Activated T-helper 1 cell treated with anti-CD3 and anti-CD28 coated beads, Interleukin-12 subunit alpha, Interleukin-12 subunit beta, Interleukin-2, Interleukin-4 antibody, amounts not matched to agents 30 ng/mL and 10 ng/mL and 1 ng/mL, durations not matched to agents 14 hours and 24 hours and 36 hours (primary cell): ENCODE results near the gene NUP98. TPM values are rescaled to one million over a fixed set of nuclear protein-coding genes. Genes with fewer than 3 reads are reported as not detected.

Experiments used
- DNase-seq: peaks from one replicate; pipeline ENCODE4 v3.0.0; 2021; ENCODE audit warnings: low spot score
- H3K27ac Mint-ChIP-seq: one replicate; pipeline ENCODE4 v1.8.0; 2021; ENCODE audit warnings: mild to moderate bottlenecking, mixed read lengths
- H3K27me3 Mint-ChIP-seq: one replicate; pipeline ENCODE4 v1.8.0; 2022; ENCODE audit warnings: mild to moderate bottlenecking, moderate library complexity, mixed read lengths; ENCODE audit not compliant: insufficient read depth
- H3K36me3 Mint-ChIP-seq: one replicate; pipeline ENCODE4 v1.8.0; 2021; ENCODE audit warnings: low read depth, mixed read lengths
- H3K4me1 Mint-ChIP-seq: one replicate; pipeline ENCODE4 v1.8.0; 2021; ENCODE audit warnings: low read depth, mixed read lengths
- H3K4me3 Mint-ChIP-seq: one replicate; pipeline ENCODE4 v1.8.0; 2021; ENCODE audit warnings: mild to moderate bottlenecking, moderate library complexity, mixed read lengths
- H3K9me3 Mint-ChIP-seq: one replicate; pipeline ENCODE4 v1.8.0; 2021; ENCODE audit warnings: mixed read lengths
- intact Hi-C: fragments of 100-400 bp; cut with micrococcal nuclease; formaldehyde crosslinking; loops from one replicate; pipeline ENCODE4 v1.15.1; 2024
- total RNA-seq: library from RNA; stranded (reverse); gene quantifications from 2 replicates; pipeline ENCODE4 v1.2.3, GENCODE V29; 2022

The NUP98 gene
- total RNA-seq, 1 donor from 2014 or later = 122 TPM

DNA sequence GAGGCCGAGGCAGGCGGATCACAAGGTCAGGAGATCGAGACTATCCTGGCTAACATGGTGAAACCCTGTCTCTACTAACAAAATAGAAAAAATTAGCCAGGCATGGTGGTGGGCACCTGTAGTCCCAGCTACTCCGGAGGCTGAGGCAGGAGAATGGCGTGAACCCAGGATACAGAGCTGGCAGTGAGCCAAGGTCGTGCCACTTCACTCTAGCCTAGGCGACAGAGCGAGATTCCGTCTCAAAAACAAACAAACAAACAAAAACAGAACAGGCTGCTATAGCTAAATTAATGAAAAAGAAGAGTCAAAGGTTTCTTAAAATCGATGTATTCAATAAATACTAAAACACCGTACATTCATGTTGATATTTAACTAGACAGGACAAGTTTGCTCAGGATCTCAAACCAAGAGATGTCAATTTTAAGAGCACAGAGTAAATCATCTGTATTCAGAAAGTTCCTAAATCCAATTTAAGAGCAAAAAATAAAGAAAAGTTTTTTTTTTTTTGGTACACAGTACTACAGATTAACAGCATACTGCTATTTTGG is 59.9 kb downstream of the NUP98 start:
- peaks cover 14% of the 10 kb centered on the region for H3K4me1 Mint-ChIP-seq
- intact Hi-C loops = no loop called here
- no peaks in the 10 kb centered on the region for H3K27me3 Mint-ChIP-seq
- no peak overlapping the region for H3K27ac Mint-ChIP-seq
- no peaks in the 10 kb centered on the region for H3K9me3 Mint-ChIP-seq
- DNase-seq = no peak
- H3K4me3 Mint-ChIP-seq = no peak overlapping the region
- H3K36me3 Mint-ChIP-seq = peaks cover 52% of the 10 kb centered on the region

DNA sequence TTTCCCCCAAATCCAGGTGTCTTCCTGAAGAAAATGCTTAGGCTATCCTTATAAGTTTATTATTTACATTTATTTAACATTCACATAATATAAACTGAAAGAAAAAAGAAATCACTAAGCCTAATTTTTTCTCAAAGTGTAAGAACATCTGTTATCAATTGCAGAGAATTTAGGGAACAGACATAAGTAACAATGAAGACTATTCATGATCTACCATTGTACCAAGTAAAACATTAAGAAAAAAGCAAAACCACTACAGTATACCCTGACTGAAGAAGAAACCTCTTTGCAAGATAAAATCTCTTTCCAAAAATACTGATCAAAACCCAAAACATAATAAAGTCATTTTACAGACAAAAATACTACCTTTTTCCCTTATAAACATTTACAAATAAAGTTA is 60.5 kb downstream of the NUP98 start:
- Mint-ChIP-seq H3K27me3 (no peaks in the 10 kb centered on the region), H3K36me3 (peaks cover 51% of the 10 kb centered on the region), H3K9me3 (no peaks in the 10 kb centered on the region), H3K4me3 (no peak overlapping the region), H3K4me1 (peaks cover 17% of the 10 kb centered on the region), H3K27ac (no peak overlapping the region)
- intact Hi-C loops = no loop called here
- DNase-seq = no peak

DNA sequence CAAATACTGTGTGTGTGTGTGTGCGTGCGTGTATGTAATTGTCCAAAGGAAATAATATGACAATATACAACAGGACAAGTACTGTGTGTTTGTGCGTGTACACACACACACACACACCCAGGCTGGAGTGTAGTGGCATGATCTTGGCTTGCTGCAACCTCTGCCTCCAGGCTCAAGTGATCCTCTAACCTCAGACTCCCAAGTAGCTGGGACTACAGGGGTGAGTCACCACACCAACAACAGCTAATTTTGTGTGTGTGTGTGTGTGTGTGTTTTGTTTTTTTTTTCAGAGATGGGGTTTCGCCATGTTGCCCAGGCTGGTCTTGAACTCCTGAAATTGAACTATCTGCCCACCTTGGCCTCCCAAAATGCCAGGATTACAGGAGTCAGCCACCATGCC is 61.5 kb downstream of the NUP98 start:
- Mint-ChIP-seq H3K27me3 (no peaks in the 10 kb centered on the region), H3K36me3 (peaks cover 54% of the 10 kb centered on the region), H3K4me3 (no peak overlapping the region), H3K27ac (no peak overlapping the region), H3K4me1 (peaks cover 17% of the 10 kb centered on the region), H3K9me3 (no peaks in the 10 kb centered on the region)
- no peak for DNase-seq
- intact Hi-C loops = no loop called here

DNA sequence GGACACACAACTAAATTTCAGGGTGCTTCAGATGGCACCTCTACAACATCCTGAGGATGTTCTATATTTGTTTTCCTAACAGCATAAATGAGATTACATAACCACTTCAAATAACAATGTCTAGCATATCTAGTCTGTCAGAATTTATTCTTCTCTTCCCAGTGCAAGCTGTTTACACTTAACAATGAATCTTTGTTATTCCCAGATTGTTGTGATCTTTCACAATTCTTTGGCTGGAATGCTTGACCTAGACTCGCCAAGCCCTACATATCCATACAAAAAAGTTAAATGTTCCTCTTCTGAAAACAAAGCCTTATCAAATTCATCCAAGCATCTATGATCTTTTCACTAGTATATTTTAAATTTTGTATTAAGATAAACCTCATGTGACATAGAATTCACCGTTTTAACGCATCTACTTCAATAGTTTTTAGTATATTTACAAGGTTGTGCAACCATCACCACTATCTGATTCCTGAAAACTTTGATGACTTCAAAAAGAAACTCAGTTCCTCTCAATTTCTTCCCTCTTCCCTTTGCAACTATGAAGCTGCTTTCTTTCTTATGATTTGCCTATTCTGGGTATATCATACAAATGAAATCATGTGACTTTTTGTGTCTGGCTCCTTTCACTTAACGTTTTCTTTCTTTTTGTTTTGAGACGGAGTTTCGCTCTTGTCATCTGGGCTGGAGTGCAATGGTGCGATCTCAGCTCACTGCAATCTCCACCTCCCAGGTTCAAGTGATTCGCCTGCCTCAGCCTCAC is 64.5 kb downstream of the NUP98 start:
- Mint-ChIP-seq H3K27me3 (no peaks in the 10 kb centered on the region), H3K9me3 (no peaks in the 10 kb centered on the region), H3K36me3 (peaks cover 58% of the 10 kb centered on the region), H3K27ac (peak overlapping the region; percentile 27), H3K4me1 (peaks cover 22% of the 10 kb centered on the region), H3K4me3 (no peak overlapping the region)
- no peak for DNase-seq
- intact Hi-C loops = no loop called here

DNA sequence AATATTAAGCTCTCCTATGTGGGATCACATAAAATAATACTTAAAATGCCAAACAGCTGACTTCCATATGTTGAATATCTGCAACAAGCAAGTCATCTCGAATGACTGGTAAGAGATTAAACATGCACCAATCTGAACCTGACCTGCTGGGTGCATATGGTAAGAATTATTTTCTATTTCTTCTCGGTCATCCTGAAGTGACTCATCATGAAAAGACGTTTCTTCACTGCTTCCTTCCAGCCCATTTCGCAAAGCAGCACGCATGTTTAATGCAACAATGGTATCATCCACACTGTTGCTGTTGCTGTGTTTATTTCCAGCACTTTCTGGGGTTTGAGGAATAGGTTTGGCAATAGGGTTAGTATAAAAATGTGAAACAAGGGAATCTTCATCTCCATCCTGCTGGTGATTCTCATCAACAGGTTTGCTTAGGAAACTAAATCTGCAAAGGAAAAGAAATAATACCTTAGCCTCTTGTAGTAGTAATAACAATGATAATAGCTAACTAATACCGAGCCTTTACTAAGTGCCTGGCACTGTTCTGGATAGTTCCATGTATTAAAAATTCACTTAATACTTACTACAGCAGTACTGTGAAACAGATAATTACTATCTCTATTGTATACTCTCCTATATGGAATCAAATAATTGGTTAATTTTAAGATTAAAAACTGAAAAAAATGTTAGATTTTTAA is 74.2 kb downstream of the NUP98 start:
- intact Hi-C loops = loop anchor here (5.0 kb wide), 1 partner anchor 39 kb away; no protein-coding TSS in a partner anchor
- H3K36me3 Mint-ChIP-seq = peaks cover 61% of the 10 kb centered on the region
- no peak for DNase-seq
- no peaks in the 10 kb centered on the region for H3K9me3 Mint-ChIP-seq
- peaks cover 6% of the 10 kb centered on the region for H3K4me1 Mint-ChIP-seq
- no peak overlapping the region for H3K4me3 Mint-ChIP-seq
- no peak overlapping the region for H3K27ac Mint-ChIP-seq
- no peaks in the 10 kb centered on the region for H3K27me3 Mint-ChIP-seq

DNA sequence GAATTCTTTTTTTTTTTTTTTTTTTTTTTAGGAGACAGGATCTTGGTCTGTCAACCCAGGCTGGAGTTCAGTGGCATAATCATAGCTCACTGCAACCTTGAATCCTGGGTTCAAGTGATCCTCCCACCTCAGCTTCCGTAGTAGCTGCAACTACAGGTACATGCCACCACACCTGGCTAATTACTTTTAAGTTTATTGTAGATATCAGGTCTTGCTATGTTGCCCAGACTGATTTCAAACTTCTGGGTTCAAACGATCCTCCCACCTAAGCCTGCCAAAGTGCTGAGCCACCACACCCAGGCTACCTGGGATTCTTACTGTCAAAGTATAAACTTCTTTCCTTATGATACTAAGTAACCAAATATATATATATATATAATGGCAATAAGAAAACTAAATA is 75.3 kb downstream of the NUP98 start:
- no peak overlapping the region for H3K4me3 Mint-ChIP-seq
- intact Hi-C loops = loop anchor here (5.0 kb wide), 1 partner anchor 40 kb away; no protein-coding TSS in a partner anchor
- peaks cover 64% of the 10 kb centered on the region for H3K36me3 Mint-ChIP-seq
- H3K27ac Mint-ChIP-seq = no peak overlapping the region
- H3K4me1 Mint-ChIP-seq = peaks cover 2% of the 10 kb centered on the region
- H3K9me3 Mint-ChIP-seq = no peaks in the 10 kb centered on the region
- DNase-seq = no peak
- H3K27me3 Mint-ChIP-seq = no peaks in the 10 kb centered on the region

DNA sequence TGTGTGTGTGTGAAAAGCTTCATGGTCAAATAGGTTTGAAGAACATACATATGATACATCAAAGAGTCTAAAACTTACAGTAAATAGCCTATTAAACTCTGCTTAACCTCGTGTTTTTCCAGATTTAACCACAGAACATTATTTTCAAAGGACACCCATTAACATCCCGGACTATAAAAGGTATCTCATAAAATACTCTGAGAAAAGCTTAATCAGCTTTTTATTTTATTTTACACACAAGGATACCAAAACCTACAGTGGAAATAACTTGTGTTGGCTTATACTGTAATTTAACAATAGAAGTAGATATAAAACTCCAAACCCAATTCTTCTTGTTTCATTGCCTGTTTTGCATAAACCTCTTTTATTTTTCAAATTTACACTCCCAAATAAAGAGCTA is 76.4 kb downstream of the NUP98 start:
- no peak for DNase-seq
- peaks cover 59% of the 10 kb centered on the region for H3K36me3 Mint-ChIP-seq
- H3K4me1 Mint-ChIP-seq = no peaks in the 10 kb centered on the region
- H3K9me3 Mint-ChIP-seq = no peaks in the 10 kb centered on the region
- H3K4me3 Mint-ChIP-seq = no peak overlapping the region
- intact Hi-C loops = loop anchor here (5.0 kb wide), 1 partner anchor 41 kb away; no protein-coding TSS in a partner anchor
- H3K27ac Mint-ChIP-seq = no peak overlapping the region
- H3K27me3 Mint-ChIP-seq = no peaks in the 10 kb centered on the region

DNA sequence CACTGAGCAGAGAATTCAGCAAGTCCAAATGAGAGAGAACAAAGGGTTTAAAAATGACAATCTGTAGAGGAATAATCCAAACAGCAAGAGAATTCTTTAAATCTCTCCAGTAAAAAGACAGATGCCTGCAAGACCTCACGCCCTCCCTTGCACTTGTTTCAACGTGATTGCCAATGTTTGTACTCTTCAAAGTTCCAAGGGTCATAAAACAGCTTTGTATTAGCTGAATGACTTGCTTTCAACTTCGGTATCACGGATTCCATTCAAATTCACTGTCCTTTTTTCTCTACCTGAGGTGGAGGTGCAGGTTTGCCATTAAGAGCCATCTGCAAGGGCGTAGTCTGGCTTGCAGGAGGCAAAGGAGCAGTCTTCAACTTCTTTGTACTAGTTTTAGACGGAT is 85.1 kb downstream of the NUP98 start:
- Mint-ChIP-seq H3K4me3 (no peak overlapping the region), H3K27me3 (no peaks in the 10 kb centered on the region), H3K4me1 (peaks cover 7% of the 10 kb centered on the region), H3K27ac (no peak overlapping the region), H3K36me3 (peaks cover 34% of the 10 kb centered on the region), H3K9me3 (no peaks in the 10 kb centered on the region)
- no peak for DNase-seq
- intact Hi-C loops = loop anchor here (10.0 kb wide), 1 partner anchor 403 kb away; no protein-coding TSS in a partner anchor

DNA sequence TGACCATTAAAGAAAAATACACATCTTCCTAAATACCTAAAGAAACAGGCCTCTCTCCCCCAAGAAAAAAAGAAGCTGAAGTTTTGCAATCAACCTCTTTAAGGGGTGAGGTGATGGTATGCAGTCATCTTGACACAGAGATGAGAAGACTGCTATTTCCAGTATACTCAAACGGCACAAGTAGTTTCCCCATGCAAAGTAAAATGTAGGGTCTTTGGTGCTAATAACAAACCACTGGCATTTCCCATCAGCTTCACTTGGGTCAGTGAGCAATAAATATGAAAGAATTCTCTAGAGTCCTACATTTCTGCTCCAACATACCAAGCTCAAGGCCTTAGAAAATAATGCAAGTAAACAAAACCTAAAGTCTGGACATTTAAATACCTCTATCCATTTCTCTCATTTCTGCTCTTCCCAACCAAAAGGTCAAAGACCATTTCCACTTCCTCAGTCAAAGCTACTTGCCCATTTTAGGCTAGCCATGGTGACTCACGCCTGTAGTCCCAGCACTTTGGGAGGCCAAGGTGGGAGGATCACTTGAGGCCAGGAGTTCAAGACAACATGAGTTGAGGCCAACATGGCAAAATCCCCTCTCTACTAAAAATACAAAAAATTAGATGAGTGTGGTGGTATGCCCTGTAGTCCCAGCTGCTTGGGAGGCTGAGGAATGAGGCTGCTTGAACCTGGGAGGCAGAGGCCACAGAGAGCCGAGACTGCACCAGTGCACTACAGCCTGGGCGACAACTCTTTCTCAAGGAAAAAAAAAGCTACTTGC is 86.7 kb downstream of the NUP98 start:
- intact Hi-C loops = loop anchor here (10.0 kb wide), 1 partner anchor 404 kb away; no protein-coding TSS in a partner anchor
- Mint-ChIP-seq H3K36me3 (peaks cover 43% of the 10 kb centered on the region), H3K4me1 (peaks cover 7% of the 10 kb centered on the region), H3K9me3 (no peaks in the 10 kb centered on the region), H3K27ac (no peak overlapping the region), H3K4me3 (no peak overlapping the region), H3K27me3 (no peaks in the 10 kb centered on the region)
- DNase-seq = no peak

DNA sequence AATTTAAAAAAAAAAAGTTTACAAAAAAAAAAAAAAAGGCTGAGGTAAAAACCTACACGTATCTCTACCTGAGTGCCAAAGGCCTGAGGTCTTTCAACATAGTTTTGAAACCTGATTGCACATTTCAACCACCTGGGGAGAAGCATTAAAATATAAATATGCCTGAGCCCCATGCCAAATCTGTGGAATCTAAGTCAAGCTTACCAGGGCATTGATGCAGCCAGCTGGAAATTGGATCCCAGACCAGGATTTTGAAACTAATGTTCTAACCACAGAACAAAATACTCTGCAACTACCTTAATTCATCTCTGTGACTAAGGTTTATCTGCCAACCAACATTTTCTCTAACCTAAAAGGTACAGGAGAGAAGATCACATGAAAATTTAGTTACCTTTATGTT is 87.4 kb downstream of the NUP98 start:
- Mint-ChIP-seq H3K36me3 (peaks cover 48% of the 10 kb centered on the region), H3K27me3 (no peaks in the 10 kb centered on the region), H3K4me1 (peaks cover 7% of the 10 kb centered on the region), H3K4me3 (no peak overlapping the region), H3K9me3 (no peaks in the 10 kb centered on the region), H3K27ac (no peak overlapping the region)
- no peak for DNase-seq
- intact Hi-C loops = loop anchor here (10.0 kb wide), 1 partner anchor 405 kb away; no protein-coding TSS in a partner anchor

DNA sequence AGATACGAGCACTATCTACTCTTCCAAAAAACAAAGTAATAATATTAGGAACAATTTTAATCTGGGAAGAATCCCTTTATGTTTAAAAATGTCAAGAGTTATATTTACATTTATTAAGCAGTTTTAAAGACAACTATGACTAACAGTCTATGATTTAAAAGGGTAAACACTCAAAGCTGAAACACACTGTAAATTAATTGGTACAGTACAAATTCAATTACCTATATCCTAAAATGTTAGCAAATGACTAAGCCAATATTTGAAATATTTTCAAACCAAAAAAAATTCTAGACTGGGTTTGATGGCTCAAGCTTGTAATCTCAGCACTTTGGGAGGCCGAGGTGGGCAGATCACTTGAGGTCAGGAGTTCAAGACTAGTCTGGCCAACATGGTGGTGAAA is 90.2 kb downstream of the NUP98 start:
- peaks cover 44% of the 10 kb centered on the region for H3K36me3 Mint-ChIP-seq
- no peaks in the 10 kb centered on the region for H3K9me3 Mint-ChIP-seq
- intact Hi-C loops = no loop called here
- peaks cover 7% of the 10 kb centered on the region for H3K4me1 Mint-ChIP-seq
- H3K4me3 Mint-ChIP-seq = no peak overlapping the region
- no peaks in the 10 kb centered on the region for H3K27me3 Mint-ChIP-seq
- no peak for DNase-seq
- H3K27ac Mint-ChIP-seq = no peak overlapping the region

DNA sequence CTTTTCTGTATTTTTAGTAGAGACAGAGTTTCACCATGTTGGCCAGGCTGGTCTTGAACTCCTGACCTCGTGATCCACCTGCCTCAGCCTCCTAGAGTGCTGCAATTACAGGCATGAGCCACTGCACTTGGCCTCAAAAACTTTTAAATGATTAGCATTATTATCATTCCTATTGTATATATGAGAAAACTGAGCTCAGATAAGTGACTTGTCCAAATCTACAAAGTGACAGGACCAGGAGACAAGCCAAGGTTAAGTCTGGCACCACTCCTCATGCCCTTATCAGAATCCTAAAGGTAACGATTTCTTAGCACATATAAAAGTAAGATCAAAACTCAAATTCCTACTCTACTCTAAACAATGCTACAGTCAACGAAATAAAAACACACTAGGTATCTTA is 94.0 kb downstream of the NUP98 start:
- Mint-ChIP-seq H3K4me3 (no peak overlapping the region), H3K9me3 (no peaks in the 10 kb centered on the region), H3K4me1 (no peaks in the 10 kb centered on the region), H3K36me3 (peaks cover 50% of the 10 kb centered on the region), H3K27ac (no peak overlapping the region), H3K27me3 (no peaks in the 10 kb centered on the region)
- intact Hi-C loops = no loop called here
- DNase-seq = no peak
